GM23248 (cell line): ENCODE data around the gene MTA3. TPM values are rescaled to one million over a fixed set of nuclear protein-coding genes. Genes with fewer than 3 reads are reported as not detected.
"Not testable (repeated sequence)": the region's sequence is repeated elsewhere in the genome, so short reads cannot be mapped to it uniquely, and the experiment has no call there.

ENCODE experiments used
- DNase-seq: peaks from one replicate; pipeline ENCODE4 v3.0.0-alpha.2; 2015
- H2AFZ ChIP-seq: fragments of 200-600 bp; sonication (generic); 2 replicates; pipeline ENCODE4 v1.6.1; 2016; ENCODE audit warnings: antibody characterized with exemption
- H3F3A ChIP-seq: fragments of 200-600 bp; sonication (generic); 2 replicates; pipeline ENCODE4 v1.6.1; 2016; ENCODE audit warnings: mild to moderate bottlenecking, antibody characterized with exemption, mixed run types; ENCODE audit not compliant: insufficient read depth
- H3K27ac ChIP-seq: fragments of 200-600 bp; sonication (generic); 2 replicates; pipeline ENCODE4 v1.5.1; 2016; ENCODE audit warnings: mild to moderate bottlenecking
- H3K27me3 ChIP-seq: fragments of 200-600 bp; sonication (generic); replicated peaks from 2 replicates; pipeline ENCODE4 v1.6.1; 2016; ENCODE audit warnings: mild to moderate bottlenecking; ENCODE audit not compliant: insufficient read depth
- H3K36me3 ChIP-seq: fragments of 200-600 bp; sonication (generic); 2 replicates; pipeline ENCODE4 v1.6.1; 2016; ENCODE audit warnings: low read depth, mild to moderate bottlenecking
- H3K4me1 ChIP-seq: fragments of 200-600 bp; sonication (generic); 2 replicates; pipeline ENCODE4 v1.6.1; 2016; ENCODE audit warnings: mild to moderate bottlenecking; ENCODE audit not compliant: insufficient read depth
- H3K4me2 ChIP-seq: fragments of 200-600 bp; sonication (generic); one replicate; pipeline ENCODE4 v1.6.1; 2016; ENCODE audit warnings: mild to moderate bottlenecking; ENCODE audit not compliant: unreplicated experiment
- H3K4me3 ChIP-seq: fragments of 200-600 bp; sonication (generic); 2 replicates; pipeline ENCODE4 v1.5.1; 2016; ENCODE audit warnings: mild to moderate bottlenecking
- H3K79me2 ChIP-seq: fragments of 200-600 bp; sonication (generic); 2 replicates; pipeline ENCODE4 v1.6.1; 2016; ENCODE audit warnings: mild to moderate bottlenecking; ENCODE audit not compliant: insufficient read depth
- H3K9ac ChIP-seq: fragments of 200-600 bp; sonication (generic); 2 replicates; pipeline ENCODE4 v1.6.1; 2016; ENCODE audit warnings: mild to moderate bottlenecking
- H3K9me2 ChIP-seq: fragments of 200-600 bp; sonication (generic); 2 replicates; pipeline ENCODE4 v1.6.1; 2016; ENCODE audit warnings: mixed run types, mild to moderate bottlenecking, moderate library complexity; ENCODE audit not compliant: insufficient read depth
- H3K9me3 ChIP-seq: fragments of 200-600 bp; sonication (generic); one replicate; pipeline ENCODE4 v1.6.1; 2017; ENCODE audit warnings: low read depth
- H4K20me1 ChIP-seq: fragments of 200-600 bp; sonication (generic); 2 replicates; pipeline ENCODE4 v1.6.0; 2016; ENCODE audit not compliant: insufficient read depth
- EZH2 ChIP-seq: fragments of 200-600 bp; sonication (generic); IDR thresholded peaks from 2 replicates; pipeline ENCODE4 v1.6.1; 2018; ENCODE audit warnings: antibody characterized with exemption, mild to moderate bottlenecking; ENCODE audit not compliant: insufficient read depth, poor library complexity, severe bottlenecking
- EZH2phosphoT487 ChIP-seq: fragments of 200-600 bp; sonication (generic); IDR thresholded peaks from 2 replicates; pipeline ENCODE4 v1.6.1; 2018; ENCODE audit warnings: antibody characterized with exemption, moderate library complexity, mild to moderate bottlenecking, low read depth; ENCODE audit not compliant: insufficient read depth
- WGBS, 2 experiments: methylation state at CpG; one replicate each; pipeline ENCODE4 v1.1.6; 2015 to 2017; ENCODE audit warnings: low lambda C conversion rate in 2 of 2, low coverage in 1 of 2; ENCODE audit errors: missing lambda C conversion rate in 2 of 2; 5-methylcytosine and 5-hydroxymethylcytosine counted together
- in situ Hi-C: fragments of 300-500 bp; cut with MboI; formaldehyde crosslinking; loops from 2 replicates; pipeline ENCODE4 v1.15.0; 2020
- polyA plus RNA-seq: library from polyadenylated mRNA; unstranded; fragments of >200 nt; fragmentation: Nextera tagmentation; extraction: Ambion mirVana; gene quantifications from 2 replicates; pipeline ENCODE4 v1.2.1, GENCODE V29; 2016
- total RNA-seq: library from RNA; depleted of rRNA; stranded (reverse); fragments of >200 nt; shearing (Covaris generic); gene quantifications from 2 replicates; pipeline ENCODE4 v1.2.3, GENCODE V29; 2014

MTA3 gene
- total and polyA plus RNA-seq, 2 experiments from 2014 or later = 25.7 to 29.7 TPM

DNA sequence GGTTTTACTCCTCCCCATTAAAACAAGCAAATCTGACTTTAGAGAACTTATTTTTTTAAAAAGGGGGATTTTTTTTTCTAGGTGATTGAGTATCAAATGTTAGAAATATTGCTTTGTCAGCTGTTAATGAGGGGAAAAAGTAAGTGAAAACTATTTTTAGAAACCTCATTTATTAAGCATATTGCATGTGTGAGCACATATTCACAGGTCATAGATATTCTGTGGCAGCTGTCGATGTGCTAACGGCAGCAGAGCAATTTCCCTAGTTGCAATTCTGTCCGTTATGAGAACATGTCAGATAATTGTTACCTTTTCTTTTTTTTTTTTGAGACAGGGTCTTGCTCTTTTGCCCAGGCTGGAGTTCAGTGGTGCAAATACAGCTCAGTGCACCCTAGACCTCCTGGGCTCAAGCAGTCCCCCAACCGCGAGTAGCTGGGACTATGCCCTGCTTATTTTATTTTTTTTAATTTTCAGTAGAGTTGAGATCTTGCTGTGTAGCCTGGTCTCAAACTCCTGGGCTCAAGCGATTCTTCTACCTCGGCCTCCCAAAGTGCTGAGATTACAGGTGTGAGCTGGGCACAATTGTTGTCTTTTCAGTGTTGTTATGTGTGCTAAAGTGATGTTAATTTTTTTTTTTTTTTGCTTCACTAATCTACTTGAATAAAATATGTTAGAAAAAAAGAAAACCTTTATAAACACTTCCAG lies 69.8 kb downstream of the MTA3 start:
- Histone ChIP-seq H3K27me3 (no peaks in the 10 kb centered on the region), H3K4me2 (no peak overlapping the region), H3K9me2 (no peaks in the 10 kb centered on the region), H4K20me1 (no peaks in the 10 kb centered on the region), H3K9me3 (no peaks in the 10 kb centered on the region), H3K4me1 (no peaks in the 10 kb centered on the region), H3F3A (no peaks in the 10 kb centered on the region), H3K9ac (no peak overlapping the region), H2AFZ (no peak overlapping the region), H3K27ac (no peak overlapping the region), H3K79me2 (no peaks in the 10 kb centered on the region; the same call in 1 of the 2 replicates), H3K4me3 (no peak overlapping the region), H3K36me3 (peaks cover 5% of the 10 kb centered on the region; the same call in 1 of the 2 replicates)
- DNase-seq = no peak
- in situ Hi-C loops = no loop called here
- TF ChIP-seq EZH2phosphoT487 (no peak), EZH2 (no peak)
- WGBS, 2 experiments = 93 to 96% methylated on average over 7 of the region's 7 CpGs

- no peak overlapping the region for H2AFZ ChIP-seq
- no peaks in the 10 kb centered on the region for H4K20me1 ChIP-seq
- no peak overlapping the region for H3K9ac ChIP-seq
- no peaks in the 10 kb centered on the region for H3K9me3 ChIP-seq
- no peak overlapping the region for H3K27ac ChIP-seq
- TF ChIP-seq EZH2phosphoT487 = no peak
- TF ChIP-seq EZH2 = no peak
- no peak for DNase-seq
- no peak overlapping the region for H3K4me3 ChIP-seq
- no peaks in the 10 kb centered on the region for H3F3A ChIP-seq
- 86 to 87% methylated on average over 5 of the region's 5 CpGs for WGBS, 2 experiments
- H3K4me2 ChIP-seq = no peak overlapping the region
- peaks cover 5% of the 10 kb centered on the region for H3K36me3 ChIP-seq
- no peaks in the 10 kb centered on the region; the same call in 1 of the 2 replicates for H3K79me2 ChIP-seq
- in situ Hi-C loops = no loop called here
- no peaks in the 10 kb centered on the region for H3K27me3 ChIP-seq
- no peaks in the 10 kb centered on the region for H3K4me1 ChIP-seq
- H3K9me2 ChIP-seq = no peaks in the 10 kb centered on the region
Measured at GRCh38 chr2:42639340-42640077, 71.1 kb downstream of the MTA3 start.

- no peaks in the 10 kb centered on the region for H4K20me1 ChIP-seq
- no peaks in the 10 kb centered on the region for H3F3A ChIP-seq
- WGBS, 2 experiments = 75 to 78% methylated on average over 1 of the region's 1 CpG
- no peak overlapping the region for H3K4me3 ChIP-seq
- H2AFZ ChIP-seq = no peak overlapping the region
- no peak for DNase-seq
- no peaks in the 10 kb centered on the region; the same call in 1 of the 2 replicates for H3K79me2 ChIP-seq
- no peak overlapping the region for H3K27ac ChIP-seq
- no peak overlapping the region for H3K9ac ChIP-seq
- no peak overlapping the region for H3K4me2 ChIP-seq
- H3K9me2 ChIP-seq = no peaks in the 10 kb centered on the region
- no peak for TF ChIP-seq EZH2phosphoT487
- TF ChIP-seq EZH2 = no peak
- H3K36me3 ChIP-seq = peaks cover 6% of the 10 kb centered on the region
- no peaks in the 10 kb centered on the region for H3K4me1 ChIP-seq
- no peaks in the 10 kb centered on the region for H3K9me3 ChIP-seq
- no peaks in the 10 kb centered on the region for H3K27me3 ChIP-seq
- in situ Hi-C loops = no loop called here
Measured at GRCh38 chr2:42640261-42640660, 71.8 kb downstream of the MTA3 start.

GRCh38 chr2:42642371-42642770 lies 73.9 kb downstream of the MTA3 start:
- in situ Hi-C loops, H3K79me2 ChIP-seq, H3K9me3 ChIP-seq, H3K9ac ChIP-seq, H3K27ac ChIP-seq, H3K4me1 ChIP-seq, H3K4me3 ChIP-seq, H4K20me1 ChIP-seq, H3K4me2 ChIP-seq, H3K9me2 ChIP-seq, H3F3A ChIP-seq, H2AFZ ChIP-seq, H3K27me3 ChIP-seq: not testable (repeated sequence)
- H3K36me3 ChIP-seq = peaks cover 12% of the 10 kb centered on the region
- DNase-seq = peak; percentile 16
- 34 to 35% methylated on average over 2 of the region's 2 CpGs for WGBS, 2 experiments
